Right atrium auricular region (tissue), 2 donors: ENCODE data around the gene SCN1A. TPM values are rescaled to one million over a fixed set of nuclear protein-coding genes. Genes with fewer than 3 reads are reported as not detected.

Source experiments
- DNase-seq: peaks from one replicate; pipeline ENCODE4 v3.0.0-alpha.2; 2019; ENCODE audit warnings: low spot score
- H3K27ac ChIP-seq, 2 donors: fragments of 200-600 bp; sonication (generic); 1 replicate in 1 of 2; 2 replicates in 1 of 2; pipeline ENCODE4 v1.5.1; 2016 to 2019
- H3K27me3 ChIP-seq, 2 donors: fragments of 200-600 bp; sonication (generic); one replicate each; pipeline versions ENCODE4 v1.5.1 to v1.6.0; 2017 to 2019
- H3K36me3 ChIP-seq: fragments of 200-600 bp; sonication (generic); one replicate; pipeline ENCODE4 v1.5.1; 2016
- H3K4me1 ChIP-seq, 2 donors: fragments of 200-600 bp; sonication (generic); one replicate each; pipeline versions ENCODE4 v1.5.1 to v1.6.0; 2017 to 2019
- H3K4me3 ChIP-seq, 2 donors: fragments of 200-600 bp; sonication (generic); 1 replicate in 1 of 2; 2 replicates in 1 of 2; pipeline ENCODE4 v1.5.1; 2017 to 2019; ENCODE audit warnings: mild to moderate bottlenecking in 1 of 2, moderate library complexity in 1 of 2
- H3K9me3 ChIP-seq, 2 donors: fragments of 200-600 bp; sonication (generic); one replicate each; pipeline ENCODE4 v1.5.1; 2019
- CTCF ChIP-seq, 2 donors: fragments of 200-600 bp; sonication (generic); IDR thresholded peaks; one replicate each; pipeline ENCODE4 v1.5.1; 2019; ENCODE audit warnings: antibody characterized with exemption in 2 of 2
- total RNA-seq, 2 donors: library from RNA; depleted of rRNA; stranded (reverse); fragments of >200 nt; gene quantifications; one replicate each; pipeline ENCODE4 v1.1.0, GENCODE V29; 2016

The SCN1A gene
- total RNA-seq, 2 donors from 2014 or later, result 0.44 TPM; not detected in 1

- DNase-seq, result no peak
- no peaks in the 10 kb centered on the region for H3K36me3 ChIP-seq
These were observed 46.6 kb downstream of the SCN1A start for GRCh38 chr2:166081131-166081632.

GRCh38 chr2:166074430-166074829, 53.4 kb downstream of the SCN1A start:
- Histone ChIP-seq H3K36me3 (no peaks in the 10 kb centered on the region), H3K4me3 (no peak overlapping the region), H3K27ac (no peak overlapping the region), H3K4me1 (no peaks in the 10 kb centered on the region), H3K9me3 (no peaks in the 10 kb centered on the region), H3K27me3 (no peaks in the 10 kb centered on the region)
- no peak for DNase-seq
- no peak for TF ChIP-seq CTCF (IDR thresholded peaks at IDR 0.05)

More at GRCh38 chr2:166081131-166081632, 46.6 kb downstream of the SCN1A start:
- no peak for TF ChIP-seq CTCF (IDR thresholded peaks at IDR 0.05)
- Histone ChIP-seq H3K27me3 (no peaks in the 10 kb centered on the region), H3K9me3 (no peaks in the 10 kb centered on the region), H3K4me1 (no peaks in the 10 kb centered on the region), H3K4me3 (no peak overlapping the region), H3K27ac (no peak overlapping the region)

GRCh38 chr2:166074011-166074410, 53.8 kb downstream of the SCN1A start:
- TF ChIP-seq CTCF (IDR thresholded peaks at IDR 0.05), result no peak
- Histone ChIP-seq H3K36me3 (no peaks in the 10 kb centered on the region), H3K4me1 (no peaks in the 10 kb centered on the region), H3K27me3 (no peaks in the 10 kb centered on the region), H3K9me3 (no peaks in the 10 kb centered on the region), H3K4me3 (no peak overlapping the region), H3K27ac (no peak overlapping the region)
- no peak for DNase-seq

DNA sequence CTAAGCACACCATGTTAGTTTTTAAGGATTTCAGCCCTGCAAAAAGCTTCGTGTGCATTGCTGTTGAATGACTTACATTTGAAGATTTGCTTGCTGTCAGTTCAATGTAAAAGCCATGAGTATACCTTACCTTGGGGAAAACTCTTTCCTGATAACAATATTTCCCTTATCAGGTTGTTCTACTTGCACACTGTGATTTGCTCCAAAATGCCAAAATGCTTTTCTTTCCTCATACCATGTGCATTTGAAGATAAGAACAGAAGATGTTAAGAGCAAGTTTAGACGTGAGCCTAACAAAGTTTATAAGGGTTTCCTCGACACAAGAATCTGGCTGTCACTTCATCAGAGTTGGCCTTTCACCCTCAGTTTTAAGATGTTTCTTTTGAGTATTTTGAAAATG, 57.6 kb downstream of the SCN1A start:
- Histone ChIP-seq H3K9me3 (no peaks in the 10 kb centered on the region), H3K27ac (no peak overlapping the region), H3K36me3 (no peaks in the 10 kb centered on the region), H3K4me1 (no peaks in the 10 kb centered on the region), H3K4me3 (no peak overlapping the region), H3K27me3 (no peaks in the 10 kb centered on the region)
- no peak for TF ChIP-seq CTCF (IDR thresholded peaks at IDR 0.05)
- DNase-seq, result no peak

DNA sequence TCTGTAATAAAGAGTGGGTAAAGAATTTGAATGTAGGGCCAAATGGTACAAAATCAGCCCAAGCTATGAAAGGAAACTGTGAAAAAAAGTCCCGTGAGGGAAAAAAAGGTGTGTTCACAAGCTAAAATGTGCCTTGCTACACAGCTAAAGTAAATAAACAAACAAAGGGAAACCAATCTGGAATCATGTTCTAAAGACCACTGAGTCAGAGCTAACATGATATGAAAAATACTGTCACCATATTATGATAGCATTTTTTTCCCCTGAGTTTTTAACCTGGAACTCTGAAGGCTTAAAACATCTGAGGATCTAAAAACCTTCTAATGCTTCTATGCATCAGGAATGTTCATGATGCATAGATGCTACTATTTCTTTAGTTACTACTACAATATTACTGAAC, 58.8 kb downstream of the SCN1A start:
- Histone ChIP-seq H3K27ac (no peak overlapping the region), H3K4me1 (no peaks in the 10 kb centered on the region), H3K36me3 (no peaks in the 10 kb centered on the region), H3K4me3 (no peak overlapping the region), H3K27me3 (no peaks in the 10 kb centered on the region), H3K9me3 (no peaks in the 10 kb centered on the region)
- no peak for TF ChIP-seq CTCF (IDR thresholded peaks at IDR 0.05)
- no peak for DNase-seq

GRCh38 chr2:166067229-166067628, 60.6 kb downstream of the SCN1A start:
- no peak overlapping the region for H3K27ac ChIP-seq
- no peaks in the 10 kb centered on the region for H3K27me3 ChIP-seq
- H3K9me3 ChIP-seq, result no peaks in the 10 kb centered on the region
- no peaks in the 10 kb centered on the region for H3K4me1 ChIP-seq
- H3K36me3 ChIP-seq, result no peaks in the 10 kb centered on the region
- no peak for TF ChIP-seq CTCF (IDR thresholded peaks at IDR 0.05)
- H3K4me3 ChIP-seq, result no peak overlapping the region
- DNase-seq, result no peak
